Germinal center (tissue), 1 donor: ENCODE data around the gene CD93.

ENCODE experiments used
- DNase-seq: peaks from one replicate; pipeline ENCODE4 v3.0.0; 2012; ENCODE audit warnings: mixed read lengths, low spot score

Gene CD93

GRCh38 chr20:23061262-23061661 lies 24.9 kb downstream of the CD93 start:
- DNase-seq, result no peak

GRCh38 chr20:23060629-23061028 lies 25.5 kb downstream of the CD93 start:
- DNase-seq, result no peak

- no peak for DNase-seq
These were observed 26.3 kb downstream of the CD93 start for GRCh38 chr20:23059846-23060245.

- DNase-seq, result no peak
These were observed 27.1 kb downstream of the CD93 start for GRCh38 chr20:23059001-23059400.

- no peak for DNase-seq
These were observed 27.9 kb downstream of the CD93 start for GRCh38 chr20:23058240-23058639.

GRCh38 chr20:23052904-23053303 lies 33.2 kb downstream of the CD93 start:
- no peak for DNase-seq

- DNase-seq, result no peak
These were observed 35.1 kb downstream of the CD93 start for GRCh38 chr20:23050847-23051627.

GRCh38 chr20:23050076-23050838 lies 35.9 kb downstream of the CD93 start:
- DNase-seq, result no peak

GRCh38 chr20:23049201-23050075 lies 36.7 kb downstream of the CD93 start, which contains the start of gene THBD:
TSS of gene THBD (minus strand) at chr20:23049672. CDS start at chr20:23049504, 168 bp downstream.
- DNase-seq, result no peak

- peak; percentile 38 for DNase-seq
These were observed 37.6 kb downstream of the CD93 start for GRCh38 chr20:23048283-23049200.

- no peak for DNase-seq
These were observed 38.3 kb downstream of the CD93 start for GRCh38 chr20:23047738-23048214.

GRCh38 chr20:23047001-23047737 lies 39.0 kb downstream of the CD93 start:
- no peak for DNase-seq

- DNase-seq, result no peak
These were observed 39.7 kb downstream of the CD93 start for GRCh38 chr20:23046431-23046830.

- no peak for DNase-seq
These were observed 42.7 kb downstream of the CD93 start for GRCh38 chr20:23043376-23043775.

- no peak for DNase-seq
These were observed 43.9 kb downstream of the CD93 start for GRCh38 chr20:23042270-23042669.

- DNase-seq, result no peak
These were observed 46.1 kb downstream of the CD93 start for GRCh38 chr20:23039885-23040508.

GRCh38 chr20:23039136-23039875 lies 46.8 kb downstream of the CD93 start:
- no peak for DNase-seq

- no peak for DNase-seq
These were observed 49.1 kb downstream of the CD93 start for GRCh38 chr20:23037017-23037481.

GRCh38 chr20:23036371-23036770 lies 49.8 kb downstream of the CD93 start:
- DNase-seq, result no peak
